Skeletal muscle satellite cell (primary cell): ENCODE results near the gene SYNE1.

Experiments
- H3K27me3 ChIP-seq: 2 replicates; pipeline ENCODE4 v1.7.0; 2013; ENCODE audit warnings: low read length; ENCODE audit not compliant: control insufficient read depth, insufficient read depth
- H3K36me3 ChIP-seq: 2 replicates; pipeline ENCODE4 v1.7.0; 2013; ENCODE audit warnings: mild to moderate bottlenecking, control low read depth, low read length; ENCODE audit not compliant: insufficient read depth
- H3K4me1 ChIP-seq: 2 replicates; pipeline ENCODE4 v1.7.0; 2013; ENCODE audit warnings: low read length; ENCODE audit not compliant: control insufficient read depth, insufficient read depth
- H3K4me2 ChIP-seq: 2 replicates; pipeline ENCODE4 v1.7.0; 2013; ENCODE audit warnings: mild to moderate bottlenecking, low read length
- H3K4me3 ChIP-seq: 2 replicates; pipeline ENCODE4 v1.7.0; 2013; ENCODE audit warnings: low read length
- H3K9ac ChIP-seq: 2 replicates; pipeline ENCODE4 v1.7.0; 2013; ENCODE audit warnings: mild to moderate bottlenecking, low read depth, low read length, moderate library complexity
- H3K9me3 ChIP-seq: replicated peaks from 2 replicates; pipeline ENCODE4 v1.7.0; 2013; ENCODE audit warnings: mild to moderate bottlenecking, control low read depth, low read length

SYNE1 gene

DNA sequence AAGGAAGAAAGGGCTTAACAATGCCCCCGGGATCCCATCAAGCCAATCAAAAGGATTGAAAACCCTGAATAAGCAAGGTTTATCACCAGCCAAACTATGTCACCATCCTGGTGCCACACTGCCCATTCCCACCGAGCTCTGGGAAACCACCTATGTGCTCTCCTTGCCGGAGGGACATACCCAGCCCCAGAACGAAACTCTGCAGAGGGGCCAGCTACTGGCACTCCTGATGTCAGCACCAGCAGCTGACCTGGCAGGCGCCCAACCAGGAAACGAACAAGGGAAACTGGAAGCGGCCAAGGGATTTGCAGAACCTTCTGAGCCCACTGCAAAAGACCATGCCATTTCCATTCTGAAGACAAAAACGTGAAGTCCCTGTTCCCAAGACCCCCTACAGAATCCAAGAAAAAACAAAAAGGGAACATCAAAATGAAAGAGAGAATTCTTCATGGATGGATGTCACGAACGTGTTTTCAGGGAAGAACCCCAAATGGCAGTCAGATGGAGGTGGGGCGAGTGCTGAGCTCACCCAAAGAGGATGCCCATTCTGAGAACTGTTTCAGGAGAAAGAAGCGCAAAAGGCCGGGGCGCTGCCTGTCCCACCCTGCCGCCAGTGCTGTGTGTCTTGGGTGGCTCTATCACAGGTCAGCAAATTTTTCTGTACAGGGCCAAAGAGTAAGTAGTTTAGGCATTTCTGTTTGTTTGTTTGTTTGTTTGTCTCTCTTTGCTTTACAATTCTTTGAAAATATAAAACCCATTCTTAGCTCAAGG lies 524.5 kb downstream of the SYNE1 start:
- Histone ChIP-seq H3K9me3 (no peaks in the 10 kb centered on the region), H3K36me3 (no peaks in the 10 kb centered on the region), H3K4me3 (peak overlapping the region; percentile 43), H3K4me2 (peak overlapping the region; percentile 71), H3K4me1 (peaks cover 32% of the 10 kb centered on the region), H3K9ac (no peak overlapping the region), H3K27me3 (no peaks in the 10 kb centered on the region)

- Histone ChIP-seq H3K36me3 (no peaks in the 10 kb centered on the region), H3K4me3 (no peak overlapping the region), H3K4me2 (peak overlapping the region; percentile 22), H3K9me3 (no peaks in the 10 kb centered on the region), H3K27me3 (no peaks in the 10 kb centered on the region), H3K9ac (no peak overlapping the region), H3K4me1 (peaks cover 28% of the 10 kb centered on the region)
Observed at GRCh38 chr6:152110886-152111820, 526.0 kb downstream of the SYNE1 start.

DNA sequence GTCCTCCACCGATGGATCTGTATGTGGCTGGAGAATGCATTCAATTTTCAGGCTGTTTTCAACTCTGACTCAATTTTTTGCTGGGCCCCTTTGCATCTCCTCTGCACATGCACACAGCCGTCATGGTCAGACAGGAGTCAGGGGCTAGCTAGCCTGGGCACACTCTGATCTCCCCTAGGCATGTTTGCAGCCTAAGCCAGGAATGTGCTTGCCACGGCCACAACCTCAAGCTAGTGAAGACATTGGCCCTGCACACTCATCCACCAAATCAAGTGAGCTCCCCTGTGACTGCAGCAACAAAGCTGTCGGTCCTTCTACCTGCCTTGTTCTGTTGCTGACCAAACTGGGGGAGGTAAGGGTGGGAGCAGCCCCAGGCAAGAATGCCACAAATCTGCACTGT lies 529.2 kb downstream of the SYNE1 start:
- Histone ChIP-seq H3K4me2 (no peak overlapping the region), H3K9me3 (no peaks in the 10 kb centered on the region), H3K36me3 (no peaks in the 10 kb centered on the region), H3K9ac (no peak overlapping the region), H3K4me1 (peaks cover 23% of the 10 kb centered on the region), H3K27me3 (no peaks in the 10 kb centered on the region), H3K4me3 (no peak overlapping the region)

GRCh38 chr6:152100183-152100618 lies 537.0 kb downstream of the SYNE1 start:
- Histone ChIP-seq H3K36me3 (no peaks in the 10 kb centered on the region), H3K9ac (peak overlapping the region; percentile 12)

DNA sequence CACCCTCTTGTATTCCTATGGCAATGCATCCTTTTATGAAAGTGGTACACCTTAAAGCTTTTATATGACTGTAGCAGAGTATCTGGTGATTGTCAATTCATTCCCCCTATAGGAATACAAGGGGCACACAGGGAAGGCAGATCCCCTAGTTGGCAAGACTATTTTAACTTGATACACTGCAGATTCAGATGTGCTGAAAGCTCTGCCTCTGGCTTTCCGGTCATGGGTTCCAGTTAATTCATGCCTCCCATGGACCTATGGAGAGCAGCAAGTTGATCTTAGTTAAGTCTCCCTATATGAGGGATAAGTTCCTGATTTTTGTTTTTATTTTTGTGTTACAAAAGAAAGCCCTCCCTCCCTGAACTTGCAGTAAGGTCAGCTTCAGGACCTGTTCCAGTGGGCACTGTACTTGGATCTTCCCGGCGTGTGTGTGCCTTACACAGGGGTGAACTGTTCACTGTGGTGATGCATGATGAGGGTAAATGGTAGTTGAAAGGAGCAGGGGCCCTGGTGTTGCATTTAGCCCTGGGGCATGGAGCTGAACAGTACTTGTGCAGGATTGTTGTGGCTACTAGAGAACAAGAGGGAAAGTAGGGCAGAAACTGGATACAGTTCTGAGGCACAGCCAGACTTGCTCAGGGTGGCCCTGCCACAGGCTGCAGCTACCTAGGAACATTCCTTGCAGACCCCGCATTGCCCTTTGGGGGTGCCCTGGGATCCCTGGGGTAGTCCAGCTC lies 537.5 kb downstream of the SYNE1 start:
- no peak overlapping the region for H3K4me3 ChIP-seq
- H3K27me3 ChIP-seq: no peaks in the 10 kb centered on the region
- H3K4me1 ChIP-seq: peaks cover 60% of the 10 kb centered on the region
- peaks cover 9% of the 10 kb centered on the region for H3K9me3 ChIP-seq
- no peaks in the 10 kb centered on the region for H3K36me3 ChIP-seq
- H3K9ac ChIP-seq: no peak overlapping the region
- peak overlapping the region; percentile 28 for H3K4me2 ChIP-seq

More at GRCh38 chr6:152100183-152100618, 537.0 kb downstream of the SYNE1 start:
- Histone ChIP-seq H3K4me2 (peak overlapping the region; percentile 28), H3K9me3 (peaks cover 9% of the 10 kb centered on the region), H3K4me1 (peaks cover 57% of the 10 kb centered on the region), H3K4me3 (peak overlapping the region; percentile 15), H3K27me3 (no peaks in the 10 kb centered on the region)

GRCh38 chr6:152098683-152099082 lies 538.5 kb downstream of the SYNE1 start:
- H3K4me2 ChIP-seq: no peak overlapping the region
- peaks cover 63% of the 10 kb centered on the region for H3K4me1 ChIP-seq
- H3K9me3 ChIP-seq: peaks cover 9% of the 10 kb centered on the region
- no peak overlapping the region for H3K9ac ChIP-seq
- H3K4me3 ChIP-seq: no peak overlapping the region
- no peaks in the 10 kb centered on the region for H3K36me3 ChIP-seq
- H3K27me3 ChIP-seq: no peaks in the 10 kb centered on the region

GRCh38 chr6:152096863-152097496 lies 540.2 kb downstream of the SYNE1 start:
- Histone ChIP-seq H3K4me1 (peaks cover 68% of the 10 kb centered on the region), H3K9ac (peak overlapping the region; percentile 27), H3K4me3 (no peak overlapping the region), H3K27me3 (no peaks in the 10 kb centered on the region), H3K36me3 (no peaks in the 10 kb centered on the region), H3K4me2 (peak overlapping the region; percentile 52), H3K9me3 (peaks cover 9% of the 10 kb centered on the region)

- Histone ChIP-seq H3K4me2 (no peak overlapping the region), H3K9ac (no peak overlapping the region), H3K9me3 (peaks cover 9% of the 10 kb centered on the region), H3K27me3 (no peaks in the 10 kb centered on the region), H3K4me1 (peaks cover 66% of the 10 kb centered on the region), H3K36me3 (no peaks in the 10 kb centered on the region), H3K4me3 (no peak overlapping the region)
Observed at GRCh38 chr6:152094992-152095592, 542.1 kb downstream of the SYNE1 start.

GRCh38 chr6:152094276-152094675 lies 542.9 kb downstream of the SYNE1 start:
- Histone ChIP-seq H3K4me1 (peaks cover 63% of the 10 kb centered on the region), H3K9me3 (peaks cover 9% of the 10 kb centered on the region), H3K27me3 (no peaks in the 10 kb centered on the region), H3K9ac (no peak overlapping the region), H3K4me3 (no peak overlapping the region), H3K36me3 (no peaks in the 10 kb centered on the region), H3K4me2 (no peak overlapping the region)

DNA sequence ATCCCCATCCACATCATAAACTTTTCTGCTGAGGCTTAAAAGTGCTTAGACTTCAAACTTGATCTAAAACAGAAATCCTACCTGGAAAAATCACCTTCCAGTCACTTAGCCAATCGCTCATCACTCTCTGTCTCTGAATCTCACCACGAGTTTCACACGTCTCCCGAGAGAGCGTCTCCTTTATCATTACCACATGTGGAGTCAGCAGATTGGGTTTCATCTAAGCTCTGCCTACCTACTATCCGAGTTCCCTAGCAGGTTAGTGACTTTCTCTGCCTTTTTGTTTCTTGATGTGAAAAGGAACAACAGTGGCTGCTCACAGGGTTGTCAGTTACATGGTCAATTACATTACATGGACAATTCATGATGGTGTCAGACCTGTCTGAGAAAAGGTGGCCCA lies 543.5 kb downstream of the SYNE1 start:
- no peaks in the 10 kb centered on the region for H3K27me3 ChIP-seq
- peaks cover 59% of the 10 kb centered on the region for H3K4me1 ChIP-seq
- H3K4me3 ChIP-seq: no peak overlapping the region
- H3K4me2 ChIP-seq: no peak overlapping the region
- H3K9me3 ChIP-seq: peaks cover 9% of the 10 kb centered on the region
- no peak overlapping the region for H3K9ac ChIP-seq
- no peaks in the 10 kb centered on the region for H3K36me3 ChIP-seq
